Jurkat, Clone E6-1 (cell line): Measurements from ENCODE around the gene MRAS. TPM values are rescaled to one million over a fixed set of nuclear protein-coding genes. Genes with fewer than 3 reads are reported as not detected.

Experiments
- DNase-seq: peaks from one replicate; pipeline ENCODE4 v3.0.0-alpha.2; 2011; ENCODE audit warnings: low read depth, low spot score
- H3K4me3 ChIP-seq: 2 replicates; pipeline ENCODE4 v1.5.1; 2011; ENCODE audit warnings: mild to moderate bottlenecking, low read length, control low read depth, moderate library complexity
- polyA plus RNA-seq: library from polyadenylated mRNA; unstranded; fragments of >200 nt; gene quantifications from one replicate; pipeline ENCODE4 v1.2.1, GENCODE V29; 2012; ENCODE audit warnings: missing spikeins; ENCODE audit not compliant: insufficient read length, insufficient read depth

Gene MRAS
- not detected for polyA plus RNA-seq

- H3K4me3 ChIP-seq: no peak within 1 kb of the TSS
These were observed at the start of gene MRAS for GRCh38 chr3:138347960-138348753. MRAS (plus strand) TSS chr3:138348579; CDS start chr3:138372884, 24,305 bp downstream.

GRCh38 chr3:138300647-138301046 is 47.7 kb upstream of the MRAS start:
- no peak overlapping the region for H3K4me3 ChIP-seq
- DNase-seq: no peak

More at GRCh38 chr3:138347960-138348753, at the start of gene MRAS:
- no peak for DNase-seq

- no peak for DNase-seq
- no peak overlapping the region for H3K4me3 ChIP-seq
These were observed 44.9 kb upstream of the MRAS start for GRCh38 chr3:138303474-138303873.

GRCh38 chr3:138307899-138308298 is 40.5 kb upstream of the MRAS start:
- DNase-seq: no peak
- H3K4me3 ChIP-seq: no peak overlapping the region

- H3K4me3 ChIP-seq: no peak overlapping the region
These were observed 39.6 kb upstream of the MRAS start for GRCh38 chr3:138308783-138309182.

GRCh38 chr3:138310494-138310893 is 37.9 kb upstream of the MRAS start:
- H3K4me3 ChIP-seq: no peak overlapping the region
- no peak for DNase-seq

More at GRCh38 chr3:138308783-138309182, 39.6 kb upstream of the MRAS start:
- DNase-seq: no peak

GRCh38 chr3:138314751-138315150 is 33.6 kb upstream of the MRAS start:
- H3K4me3 ChIP-seq: no peak overlapping the region
- DNase-seq: no peak

- no peak overlapping the region for H3K4me3 ChIP-seq
- no peak for DNase-seq
These were observed 30.7 kb upstream of the MRAS start for GRCh38 chr3:138317687-138318086.

- H3K4me3 ChIP-seq: no peak overlapping the region
- DNase-seq: no peak
These were observed 24.4 kb upstream of the MRAS start for GRCh38 chr3:138323971-138324370.

- no peak for DNase-seq
- no peak overlapping the region for H3K4me3 ChIP-seq
These were observed 22.4 kb upstream of the MRAS start for GRCh38 chr3:138325990-138326389.

GRCh38 chr3:138326866-138327595 is 21.3 kb upstream of the MRAS start:
- no peak overlapping the region for H3K4me3 ChIP-seq
- no peak for DNase-seq

GRCh38 chr3:138327831-138328230 is 20.5 kb upstream of the MRAS start:
- DNase-seq: no peak

GRCh38 chr3:138328341-138328740 is 20.0 kb upstream of the MRAS start:
- no peak for DNase-seq
- no peak overlapping the region for H3K4me3 ChIP-seq

More at GRCh38 chr3:138327831-138328230, 20.5 kb upstream of the MRAS start:
- no peak overlapping the region for H3K4me3 ChIP-seq

GRCh38 chr3:138329127-138329983 is 19.0 kb upstream of the MRAS start, which contains the start of gene NME9:
NME9 (minus strand) TSS chr3:138329851; CDS start chr3:138329335, 516 bp downstream.
- DNase-seq: peak; percentile 90
- peak within 1 kb of the TSS; percentile 66 for H3K4me3 ChIP-seq

GRCh38 chr3:138329984-138330293 is 18.4 kb upstream of the MRAS start:
- DNase-seq: no peak
- peak overlapping the region; percentile 66 for H3K4me3 ChIP-seq

- DNase-seq: no peak
- no peak overlapping the region for H3K4me3 ChIP-seq
These were observed 17.1 kb upstream of the MRAS start for GRCh38 chr3:138331143-138331894.

- H3K4me3 ChIP-seq: no peak overlapping the region
- peak; percentile 29 for DNase-seq
These were observed 15.8 kb upstream of the MRAS start for GRCh38 chr3:138332472-138333073.

- H3K4me3 ChIP-seq: no peak overlapping the region
- no peak for DNase-seq
These were observed 13.8 kb upstream of the MRAS start for GRCh38 chr3:138334608-138335007.
